ENCODE data around the gene PRSS8.

DNA sequence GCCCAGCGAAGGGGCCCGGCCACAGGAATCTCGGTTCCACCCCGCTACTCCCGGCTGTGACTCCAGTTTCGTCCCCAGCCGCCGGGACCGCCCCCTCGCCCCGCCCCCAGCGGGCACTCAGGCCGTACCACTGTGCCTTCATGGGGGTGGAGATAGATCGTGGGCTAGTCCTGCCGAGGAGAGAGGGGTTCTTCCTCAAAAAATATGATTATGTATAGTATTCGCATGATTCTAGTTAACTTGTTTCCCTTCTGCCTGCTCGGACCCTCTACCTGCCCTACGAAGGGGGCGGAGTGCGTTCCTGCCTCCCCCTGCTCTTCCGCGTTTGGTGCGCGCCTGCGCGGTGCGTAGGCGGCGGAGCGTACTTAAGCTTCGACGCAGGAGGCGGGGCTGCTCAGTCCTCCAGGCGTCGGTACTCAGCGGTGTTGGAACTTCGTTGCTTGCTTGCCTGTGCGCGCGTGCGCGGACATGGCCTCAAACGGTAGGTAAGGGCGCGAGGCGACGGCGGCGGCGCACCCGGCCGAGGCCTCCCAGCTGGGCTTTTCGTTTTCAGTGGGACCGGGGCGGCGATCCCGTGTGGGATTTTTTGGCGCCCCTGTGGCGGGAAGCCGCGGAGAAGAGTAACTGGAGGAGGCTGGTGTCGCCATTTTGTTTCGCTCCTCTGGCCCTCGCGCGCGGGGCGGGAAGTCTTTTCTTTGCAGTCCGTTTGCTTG is 44.4 kb upstream of the PRSS8 start, which contains the start of gene FUS:
- TF ChIP-seq, protein P1, sequence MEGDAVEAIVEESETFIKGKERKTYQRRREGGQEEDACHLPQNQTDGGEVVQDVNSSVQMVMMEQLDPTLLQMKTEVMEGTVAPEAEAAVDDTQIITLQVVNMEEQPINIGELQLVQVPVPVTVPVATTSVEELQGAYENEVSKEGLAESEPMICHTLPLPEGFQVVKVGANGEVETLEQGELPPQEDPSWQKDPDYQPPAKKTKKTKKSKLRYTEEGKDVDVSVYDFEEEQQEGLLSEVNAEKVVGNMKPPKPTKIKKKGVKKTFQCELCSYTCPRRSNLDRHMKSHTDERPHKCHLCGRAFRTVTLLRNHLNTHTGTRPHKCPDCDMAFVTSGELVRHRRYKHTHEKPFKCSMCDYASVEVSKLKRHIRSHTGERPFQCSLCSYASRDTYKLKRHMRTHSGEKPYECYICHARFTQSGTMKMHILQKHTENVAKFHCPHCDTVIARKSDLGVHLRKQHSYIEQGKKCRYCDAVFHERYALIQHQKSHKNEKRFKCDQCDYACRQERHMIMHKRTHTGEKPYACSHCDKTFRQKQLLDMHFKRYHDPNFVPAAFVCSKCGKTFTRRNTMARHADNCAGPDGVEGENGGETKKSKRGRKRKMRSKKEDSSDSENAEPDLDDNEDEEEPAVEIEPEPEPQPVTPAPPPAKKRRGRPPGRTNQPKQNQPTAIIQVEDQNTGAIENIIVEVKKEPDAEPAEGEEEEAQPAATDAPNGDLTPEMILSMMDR (IDR thresholded peaks at IDR 0.05) = peak in 1 of 6 experiments; percentile 7
- peak; percentile 97 to 99 for TF ChIP-seq POLR2A (IDR thresholded peaks at IDR 0.05)

All from thyroid gland (tissue), 4 donors.